Renal cortex interstitium (tissue), 3 donors: ENCODE measurements around the gene ZNF844. TPM values are rescaled to one million over a fixed set of nuclear protein-coding genes. Genes with fewer than 3 reads are reported as not detected.

ENCODE experiments used
- polyA plus RNA-seq, 3 donors: library from polyadenylated mRNA; unstranded; fragments of 120-200 nt; gene quantifications; one replicate each; pipeline ENCODE4 v1.2.1, GENCODE V29; 2013; ENCODE audit not compliant: insufficient read length in 3 of 3

ZNF844 gene
- polyA plus RNA-seq, 3 donors = 27.1 to 30.2 (median 29.8) TPM

Other genes starting within 250 kb of the ZNF844 start
- 10 to 100 TPM; 17.5 to 27.4 (median 24.0) TPM for gene ZNF439, start 216.0 kb upstream of the ZNF844 start, polyA plus RNA-seq
- 10 to 100 TPM; 17.4 to 27.5 (median 19.1) TPM for gene ZNF69, start 176.9 kb upstream of the ZNF844 start, polyA plus RNA-seq
- 10 to 100 TPM; 13.1 to 25.3 (median 18.3) TPM for gene ZNF700, start 139.6 kb upstream of the ZNF844 start, polyA plus RNA-seq
- gene ZNF763, start 99.7 kb upstream of the ZNF844 start, polyA plus RNA-seq = 10 to 100 TPM in 1 of 3 donors, 1 to 10 TPM in 2; 6.6 to 11.7 (median 9.1) TPM
- 10 to 100 TPM; 14.3 to 21.8 (median 17.9) TPM for gene ZNF433, start 29.1 kb upstream of the ZNF844 start, polyA plus RNA-seq
- 1 to 10 TPM; 1.1 to 2.0 (median 1.9) TPM for gene ZNF878, start 11.8 kb upstream of the ZNF844 start, polyA plus RNA-seq
- 1 to 10 TPM; 7.2 to 8.6 (median 7.9) TPM for gene ZNF20, start 75.6 kb downstream of the ZNF844 start, polyA plus RNA-seq
- gene ZNF625, start 92.0 kb downstream of the ZNF844 start, polyA plus RNA-seq = 10 to 100 TPM; 16.4 to 19.6 (median 18.4) TPM
- gene ZNF136, start 98.4 kb downstream of the ZNF844 start, polyA plus RNA-seq = 10 to 100 TPM; 16.3 to 18.9 (median 18.4) TPM
- 10 to 100 TPM; 44.3 to 56.0 (median 52.8) TPM for gene ZNF44, start 230.2 kb downstream of the ZNF844 start, polyA plus RNA-seq